Mesenchymal stem cell (in vitro differentiated cells and primary cell): ENCODE measurements around the gene FAM117A.

Experiments
- DNase-seq: peaks from one replicate; pipeline ENCODE4 v3.0.0-alpha.2; 2013
- H2AFZ ChIP-seq: one replicate; pipeline ENCODE4 v1.6.1; 2013; ENCODE audit warnings: low read depth, mild to moderate bottlenecking, control low read depth, inconsistent platforms, low read length, moderate library complexity
- H2AK5ac ChIP-seq: 2 replicates; pipeline ENCODE4 v1.6.1; 2013; ENCODE audit warnings: low read length, moderate library complexity, mild to moderate bottlenecking, inconsistent platforms; ENCODE audit not compliant: severe bottlenecking
- H2BK120ac ChIP-seq: one replicate; pipeline ENCODE4 v1.6.1; 2013; ENCODE audit warnings: low read depth, mild to moderate bottlenecking, inconsistent platforms, low read length, moderate library complexity
- H2BK12ac ChIP-seq, 2 experiments: one replicate each; pipeline ENCODE4 v1.6.1; 2013; ENCODE audit warnings: inconsistent platforms in 2 of 2, low read length in 2 of 2, mild to moderate bottlenecking in 2 of 2, moderate library complexity in 2 of 2, control low read depth in 1 of 2
- H2BK15ac ChIP-seq: one replicate; pipeline ENCODE4 v1.6.1; 2013; ENCODE audit warnings: mild to moderate bottlenecking, low read depth, inconsistent platforms; ENCODE audit not compliant: poor library complexity, severe bottlenecking
- H2BK5ac ChIP-seq: 2 replicates; pipeline ENCODE4 v1.6.1; 2013; ENCODE audit warnings: low read depth, mild to moderate bottlenecking, low read length, control low read depth, inconsistent platforms; ENCODE audit not compliant: poor library complexity, severe bottlenecking
- H3K14ac ChIP-seq, 2 experiments: one replicate each; pipeline ENCODE4 v1.6.1; 2013; ENCODE audit warnings: inconsistent platforms in 2 of 2, low read length in 2 of 2, control low read depth in 1 of 2, mild to moderate bottlenecking in 1 of 2, moderate library complexity in 1 of 2
- H3K18ac ChIP-seq, 2 experiments: one replicate each; pipeline ENCODE4 v1.6.1; 2013; ENCODE audit warnings: inconsistent platforms in 2 of 2, low read length in 2 of 2, control low read depth in 1 of 2, low read depth in 1 of 2, mild to moderate bottlenecking in 1 of 2
- H3K23ac ChIP-seq, 2 experiments: one replicate each; pipeline ENCODE4 v1.6.1; 2013; ENCODE audit warnings: inconsistent platforms in 2 of 2, low read length in 2 of 2, mild to moderate bottlenecking in 2 of 2, moderate library complexity in 2 of 2, control low read depth in 1 of 2
- H3K27ac ChIP-seq: 2 replicates; pipeline ENCODE4 v1.5.1; 2013; ENCODE audit warnings: mild to moderate bottlenecking, moderate library complexity, low read length, control low read depth, inconsistent platforms; ENCODE audit not compliant: poor library complexity, severe bottlenecking
- H3K27me3 ChIP-seq, 2 experiments: 2 replicates each; pipeline versions ENCODE4 v1.6.1 to v1.7.0; 2013; ENCODE audit warnings: low read length in 2 of 2, mild to moderate bottlenecking in 2 of 2, moderate library complexity in 2 of 2, control low read depth in 1 of 2, inconsistent platforms in 1 of 2; ENCODE audit not compliant: control insufficient read depth in 1 of 2, insufficient read depth in 1 of 2
- H3K36me3 ChIP-seq, 2 experiments: 2 replicates each; pipeline versions ENCODE4 v1.6.1 to v1.7.0; 2013; ENCODE audit warnings: low read length in 2 of 2, control low read depth in 1 of 2, inconsistent platforms in 1 of 2, low read depth in 1 of 2, mild to moderate bottlenecking in 1 of 2; ENCODE audit not compliant: insufficient read depth in 2 of 2, control insufficient read depth in 1 of 2
- H3K4ac ChIP-seq, 2 experiments: one replicate each; pipeline ENCODE4 v1.6.1; 2013; ENCODE audit warnings: inconsistent platforms in 2 of 2, low read length in 2 of 2, mild to moderate bottlenecking in 2 of 2, moderate library complexity in 2 of 2, control low read depth in 1 of 2, low read depth in 1 of 2
- H3K4me1 ChIP-seq: 2 replicates; pipeline ENCODE4 v1.6.1; 2013; ENCODE audit warnings: low read depth, low read length, control low read depth; ENCODE audit not compliant: control insufficient read depth, insufficient read depth
- H3K4me2 ChIP-seq: 2 replicates; pipeline ENCODE4 v1.6.1; 2013; ENCODE audit warnings: low read length, mild to moderate bottlenecking, inconsistent platforms; ENCODE audit not compliant: poor library complexity, severe bottlenecking
- H3K4me3 ChIP-seq, 2 experiments: 2 replicates each; pipeline versions ENCODE4 v1.5.1 to v1.7.0; 2013; ENCODE audit warnings: low read length in 2 of 2, mild to moderate bottlenecking in 2 of 2, control low read depth in 1 of 2, low read depth in 1 of 2; ENCODE audit not compliant: insufficient read depth in 1 of 2
- H3K79me1 ChIP-seq: replicated peaks from 2 replicates; pipeline ENCODE4 v1.6.1; 2013; ENCODE audit warnings: mild to moderate bottlenecking, control low read depth, low read length, inconsistent platforms; ENCODE audit not compliant: poor library complexity, severe bottlenecking
- H3K9ac ChIP-seq: 2 replicates; pipeline ENCODE4 v1.7.0; 2013; ENCODE audit warnings: mild to moderate bottlenecking, low read length, moderate library complexity
- H3K9me3 ChIP-seq: 2 replicates; pipeline ENCODE4 v1.7.0; 2013; ENCODE audit warnings: mild to moderate bottlenecking, low read length; ENCODE audit not compliant: control insufficient read depth
- H4K8ac ChIP-seq: one replicate; pipeline ENCODE4 v1.6.1; 2013; ENCODE audit warnings: inconsistent platforms, mild to moderate bottlenecking, low read length, moderate library complexity
- H4K91ac ChIP-seq: one replicate; pipeline ENCODE4 v1.6.1; 2013; ENCODE audit warnings: mild to moderate bottlenecking, low read length, inconsistent platforms
- WGBS: methylation state at CpG from one replicate; pipeline ENCODE4 v1.1.7; 2013; ENCODE audit warnings: mixed read lengths; 5-methylcytosine and 5-hydroxymethylcytosine counted together

The FAM117A gene

GRCh38 chr17:49708515-49709183, 55.3 kb downstream of the FAM117A start:
- Histone ChIP-seq H4K91ac (peak overlapping the region; percentile 54), H2AK5ac (peak overlapping the region; percentile 63), H3K18ac (peak overlapping the region in 1 of 2 experiments; percentile 77), H2BK5ac (no peak overlapping the region), H3K4me1 (peaks cover 3% of the 10 kb centered on the region), H2BK15ac (no peak overlapping the region), H3K4ac (no peak overlapping the region), H3K79me1 (peaks cover 27% of the 10 kb centered on the region), H2AFZ (peak overlapping the region; percentile 49), H3K4me2 (peak overlapping the region; percentile 58), H3K36me3 (peaks cover 30 to 42% of the 10 kb centered on the region in 2 experiments), H3K27me3 (no peaks in the 10 kb centered on the region), H4K8ac (peak overlapping the region; percentile 57), H3K9ac (peak overlapping the region; percentile 96), H3K27ac (no peak overlapping the region), H3K23ac (no peak overlapping the region), H2BK120ac (no peak overlapping the region), H3K14ac (no peak overlapping the region), H3K4me3 (peak overlapping the region; percentile 46 to 90), H2BK12ac (no peak overlapping the region), H3K9me3 (no peaks in the 10 kb centered on the region)
- WGBS = 64% methylated on average over 13 of the region's 15 CpGs
- DNase-seq = no peak

GRCh38 chr17:49707608-49708514, 56.1 kb downstream of the FAM117A start, which contains the start of gene SLC35B1:
Gene SLC35B1, minus strand, starts transcription at chr17:49707964. Its CDS starts 131 bp downstream, at chr17:49707833.
- H3K4me1 ChIP-seq = peaks cover 3% of the 10 kb centered on the region
- peaks cover 37 to 42% of the 10 kb centered on the region in 2 experiments for H3K36me3 ChIP-seq
- peak within 1 kb of the TSS; percentile 63 for H2AK5ac ChIP-seq
- H4K8ac ChIP-seq = peak within 1 kb of the TSS; percentile 90
- no peaks in the 10 kb centered on the region for H3K9me3 ChIP-seq
- no peak within 1 kb of the TSS for H3K23ac ChIP-seq
- peak within 1 kb of the TSS; percentile 88 for H4K91ac ChIP-seq
- H2AFZ ChIP-seq = peak within 1 kb of the TSS; percentile 70
- DNase-seq = peak; percentile 99
- no peaks in the 10 kb centered on the region for H3K27me3 ChIP-seq
- peak within 1 kb of the TSS in 1 of 2 experiments; percentile 84 for H3K4ac ChIP-seq
- 3% methylated on average over 51 of the region's 53 CpGs for WGBS
- H3K4me2 ChIP-seq = peak within 1 kb of the TSS; percentile 90
- H2BK15ac ChIP-seq = peak within 1 kb of the TSS; percentile 99
- H2BK120ac ChIP-seq = peak within 1 kb of the TSS; percentile 97
- H2BK12ac ChIP-seq = no peak within 1 kb of the TSS
- H3K4me3 ChIP-seq = peak within 1 kb of the TSS; percentile 90 to 96
- peak within 1 kb of the TSS; percentile 97 for H3K27ac ChIP-seq
- H3K18ac ChIP-seq = peak within 1 kb of the TSS in 1 of 2 experiments; percentile 91
- H3K9ac ChIP-seq = peak within 1 kb of the TSS; percentile 96
- H2BK5ac ChIP-seq = peak within 1 kb of the TSS; percentile 100
- peaks cover 29% of the 10 kb centered on the region for H3K79me1 ChIP-seq
- no peak within 1 kb of the TSS for H3K14ac ChIP-seq

GRCh38 chr17:49707246-49707607, 56.7 kb downstream of the FAM117A start:
- H3K27me3 ChIP-seq = no peaks in the 10 kb centered on the region
- peaks cover 29% of the 10 kb centered on the region for H3K79me1 ChIP-seq
- H2BK12ac ChIP-seq = no peak overlapping the region
- peak overlapping the region; percentile 11 for H4K91ac ChIP-seq
- no peak overlapping the region for H3K4ac ChIP-seq
- peak; percentile 28 for DNase-seq
- H3K27ac ChIP-seq = no peak overlapping the region
- 5% methylated on average over 12 of the region's 12 CpGs for WGBS
- H2AK5ac ChIP-seq = no peak overlapping the region
- no peak overlapping the region for H3K23ac ChIP-seq
- H3K9me3 ChIP-seq = no peaks in the 10 kb centered on the region
- H3K9ac ChIP-seq = peak overlapping the region; percentile 96
- peaks cover 3% of the 10 kb centered on the region for H3K4me1 ChIP-seq
- H2BK120ac ChIP-seq = peak overlapping the region; percentile 35
- peak overlapping the region in 1 of 2 experiments; percentile 87 for H3K18ac ChIP-seq
- peak overlapping the region; percentile 90 to 96 for H3K4me3 ChIP-seq
- H4K8ac ChIP-seq = peak overlapping the region; percentile 24
- peak overlapping the region; percentile 90 for H3K4me2 ChIP-seq
- H2BK15ac ChIP-seq = no peak overlapping the region
- no peak overlapping the region for H3K14ac ChIP-seq
- H3K36me3 ChIP-seq = peaks cover 43 to 47% of the 10 kb centered on the region in 2 experiments
- no peak overlapping the region for H2AFZ ChIP-seq
- no peak overlapping the region for H2BK5ac ChIP-seq

GRCh38 chr17:49705254-49705653, 58.7 kb downstream of the FAM117A start:
- DNase-seq = no peak
- H3K4ac ChIP-seq = no peak overlapping the region
- H3K9ac ChIP-seq = no peak overlapping the region
- H3K79me1 ChIP-seq = peaks cover 31% of the 10 kb centered on the region
- H2BK15ac ChIP-seq = no peak overlapping the region
- no peak overlapping the region for H3K18ac ChIP-seq
- peaks cover 3% of the 10 kb centered on the region for H3K4me1 ChIP-seq
- H3K27ac ChIP-seq = no peak overlapping the region
- H2AFZ ChIP-seq = no peak overlapping the region
- H4K8ac ChIP-seq = no peak overlapping the region
- no peak overlapping the region for H2BK12ac ChIP-seq
- H3K4me3 ChIP-seq = no peak overlapping the region
- no peak overlapping the region for H2AK5ac ChIP-seq
- H3K27me3 ChIP-seq = no peaks in the 10 kb centered on the region
- H3K23ac ChIP-seq = no peak overlapping the region
- H3K14ac ChIP-seq = no peak overlapping the region
- H2BK5ac ChIP-seq = no peak overlapping the region
- H3K9me3 ChIP-seq = no peaks in the 10 kb centered on the region
- H3K4me2 ChIP-seq = no peak overlapping the region
- no peak overlapping the region for H4K91ac ChIP-seq
- H2BK120ac ChIP-seq = no peak overlapping the region
- peaks cover 46 to 58% of the 10 kb centered on the region in 2 experiments for H3K36me3 ChIP-seq
